GM18867 (cell line): ENCODE results near the gene GPR161.
"Not testable (repeated sequence)": the region's sequence is repeated elsewhere in the genome, so short reads cannot be mapped to it uniquely, and the experiment has no call there.

ENCODE experiments used
- ATAC-seq: cut with Tn5 transposase; IDR thresholded peaks from one replicate; pipeline ENCODE4 v1.9.1; 2021; ENCODE audit warnings: mild to moderate bottlenecking, moderate library complexity; ENCODE audit not compliant: unreplicated experiment

Gene GPR161, protein sequence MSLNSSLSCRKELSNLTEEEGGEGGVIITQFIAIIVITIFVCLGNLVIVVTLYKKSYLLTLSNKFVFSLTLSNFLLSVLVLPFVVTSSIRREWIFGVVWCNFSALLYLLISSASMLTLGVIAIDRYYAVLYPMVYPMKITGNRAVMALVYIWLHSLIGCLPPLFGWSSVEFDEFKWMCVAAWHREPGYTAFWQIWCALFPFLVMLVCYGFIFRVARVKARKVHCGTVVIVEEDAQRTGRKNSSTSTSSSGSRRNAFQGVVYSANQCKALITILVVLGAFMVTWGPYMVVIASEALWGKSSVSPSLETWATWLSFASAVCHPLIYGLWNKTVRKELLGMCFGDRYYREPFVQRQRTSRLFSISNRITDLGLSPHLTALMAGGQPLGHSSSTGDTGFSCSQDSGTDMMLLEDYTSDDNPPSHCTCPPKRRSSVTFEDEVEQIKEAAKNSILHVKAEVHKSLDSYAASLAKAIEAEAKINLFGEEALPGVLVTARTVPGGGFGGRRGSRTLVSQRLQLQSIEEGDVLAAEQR

DNA sequence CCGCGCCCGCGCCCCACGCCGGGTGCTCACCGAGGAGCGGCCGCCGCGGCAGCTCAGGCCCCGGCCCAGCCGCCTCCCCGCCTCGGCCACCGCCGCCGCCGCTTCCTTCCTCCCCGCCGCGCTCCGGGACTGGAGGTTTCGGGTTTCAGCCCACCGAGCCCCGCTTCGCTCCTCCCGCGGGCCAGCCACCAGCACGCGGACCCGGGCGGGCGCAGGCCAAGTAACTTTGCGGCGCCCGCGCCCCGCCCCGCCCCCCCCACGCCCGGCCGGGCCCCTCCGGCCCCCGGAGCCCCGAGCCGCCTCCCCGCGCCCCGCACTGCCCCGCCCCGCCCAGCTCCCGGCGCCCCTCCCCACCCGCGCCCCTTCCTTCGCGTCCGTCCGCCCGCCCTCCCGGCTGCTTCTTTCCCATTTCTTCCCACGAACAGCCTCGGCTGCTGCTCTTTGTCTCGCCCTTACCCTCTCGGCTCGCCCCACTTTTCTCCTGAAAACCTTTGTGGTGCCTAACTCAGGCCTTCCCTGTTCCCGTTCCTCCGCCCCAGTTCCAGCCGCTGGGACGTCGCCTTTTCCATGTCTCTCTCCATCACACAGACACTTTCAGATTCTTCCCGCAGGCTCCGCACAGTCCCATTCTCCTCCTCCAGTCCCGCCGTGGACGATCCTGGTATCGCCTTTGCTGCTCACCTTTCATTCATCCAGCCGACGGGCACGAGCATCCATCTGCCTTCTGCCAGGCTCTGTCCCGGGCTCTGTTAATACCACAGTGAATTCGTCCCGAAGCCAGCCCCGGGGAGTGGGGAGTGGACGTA, at the start of gene GPR161:
Gene GPR161, minus strand, starts transcription at position 222 of the 806 bp plus-strand sequence. CDS start 32,080 bp downstream, outside the sequence.
- ATAC-seq: peak; percentile 56

GRCh38 chr1:168181063-168181720, 44.5 kb upstream of the GPR161 start:
- ATAC-seq: not testable (repeated sequence)

- no peak for ATAC-seq
These were observed 43.4 kb upstream of the GPR161 start for GRCh38 chr1:168180148-168180524.

DNA sequence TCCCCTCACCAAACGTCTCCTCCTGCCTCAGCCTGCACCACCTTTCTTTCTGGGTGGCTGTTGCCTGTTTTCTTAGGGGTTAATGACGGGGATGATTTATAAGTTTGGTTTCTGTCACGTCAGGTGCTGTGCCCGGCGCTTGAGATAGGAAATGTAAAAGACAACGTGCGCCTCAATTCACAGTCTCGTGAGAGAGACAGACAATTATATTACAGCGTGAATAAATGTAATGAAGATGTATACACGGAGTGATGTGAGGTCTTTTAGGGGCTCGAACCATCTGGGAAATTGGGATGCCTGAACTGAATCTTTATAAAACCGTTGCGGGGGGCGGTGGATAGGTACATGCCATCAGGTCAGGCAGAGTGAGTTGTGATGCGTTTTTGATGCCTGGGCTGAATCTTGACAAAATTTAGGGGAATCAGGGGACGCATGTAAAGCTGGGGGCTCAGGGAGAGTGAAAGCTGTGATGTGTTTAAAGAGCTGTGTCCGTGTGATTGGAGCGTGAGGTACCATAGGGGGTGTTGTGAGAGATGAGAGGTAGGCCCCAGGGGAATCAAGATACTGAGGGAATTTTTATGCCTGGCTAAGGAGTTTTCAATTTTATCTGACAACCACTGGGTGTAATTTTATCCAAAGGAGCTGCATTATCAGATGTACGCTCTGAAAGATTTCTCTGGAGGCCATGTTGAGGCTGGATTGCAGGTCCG, 42.9 kb upstream of the GPR161 start:
- ATAC-seq: no peak

DNA sequence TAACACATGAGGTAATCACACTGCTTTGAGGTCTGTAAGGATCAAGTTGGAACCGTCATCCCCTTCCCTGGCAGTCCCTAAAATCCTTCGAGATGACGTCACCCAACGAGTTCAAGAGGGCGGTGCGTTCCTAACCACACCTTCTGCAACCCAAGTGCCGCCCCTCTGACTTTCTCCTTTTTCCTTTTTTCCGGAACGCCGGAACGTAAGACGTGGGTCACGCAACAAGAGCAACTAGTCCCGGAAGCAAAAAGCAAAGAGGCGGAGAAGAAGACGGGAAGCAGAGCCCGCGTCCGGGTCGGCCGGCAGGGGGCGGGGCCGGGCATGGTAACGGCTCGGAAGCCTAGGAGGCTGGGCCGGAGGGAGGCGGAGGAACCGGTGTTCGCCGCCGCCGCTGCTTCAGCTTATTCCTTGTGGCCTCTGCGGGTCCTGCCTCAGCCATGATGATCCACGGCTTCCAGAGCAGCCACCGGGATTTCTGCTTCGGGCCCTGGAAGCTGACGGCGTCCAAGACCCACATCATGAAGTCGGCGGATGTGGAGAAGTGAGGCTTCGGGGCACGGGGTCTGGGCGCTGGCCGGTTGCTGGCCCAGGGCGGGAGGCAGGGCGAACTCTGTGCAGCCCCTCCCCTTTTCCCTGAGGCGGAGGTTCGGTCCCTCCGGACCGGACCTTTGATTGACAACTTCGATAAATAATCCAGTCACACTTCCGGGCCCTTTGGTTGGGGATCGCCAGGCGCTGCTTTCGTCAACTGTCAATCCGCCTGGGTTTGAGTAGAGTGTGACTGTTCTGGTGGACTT, 42.1 kb upstream of the GPR161 start, which contains the start of gene TIPRL:
Gene TIPRL, plus strand, starts transcription at position 325 of the 800 bp plus-strand sequence. Its CDS starts 116 bp downstream, at position 441.
- ATAC-seq: peak; percentile 93

- ATAC-seq: peak; percentile 0
These were observed 41.5 kb upstream of the GPR161 start for GRCh38 chr1:168178227-168178637.

DNA sequence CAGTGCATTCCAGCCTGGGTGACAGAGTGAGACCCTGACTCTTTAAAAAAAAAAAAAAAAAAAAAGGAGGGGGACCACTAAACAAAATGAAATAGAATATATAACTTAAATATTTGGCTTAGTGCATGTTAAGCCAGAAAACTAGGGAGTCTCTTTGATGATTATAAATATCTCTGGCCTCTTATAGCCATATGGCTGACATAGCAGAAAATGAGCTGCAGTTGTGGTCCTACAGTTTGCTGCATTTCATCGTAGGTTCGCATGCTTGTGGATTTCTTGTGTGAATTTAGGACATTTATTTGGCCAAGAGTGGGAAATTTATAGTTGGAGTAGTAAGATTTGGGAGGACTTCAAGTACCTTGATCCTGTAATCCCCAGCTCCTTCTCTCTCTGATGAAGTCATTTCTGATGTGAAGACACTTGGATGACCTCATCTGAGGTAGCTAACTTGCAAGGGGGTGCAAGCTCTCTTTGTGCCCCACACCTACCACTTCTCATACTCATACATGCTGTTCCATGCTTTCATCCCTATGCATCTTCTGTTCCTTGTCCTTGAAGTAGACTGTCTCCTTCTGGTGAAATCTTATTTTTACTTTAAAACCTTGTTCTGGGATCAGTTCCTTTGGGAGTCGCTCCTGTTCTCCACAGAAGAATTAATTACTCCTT, 35.7 kb upstream of the GPR161 start:
- ATAC-seq: no peak

DNA sequence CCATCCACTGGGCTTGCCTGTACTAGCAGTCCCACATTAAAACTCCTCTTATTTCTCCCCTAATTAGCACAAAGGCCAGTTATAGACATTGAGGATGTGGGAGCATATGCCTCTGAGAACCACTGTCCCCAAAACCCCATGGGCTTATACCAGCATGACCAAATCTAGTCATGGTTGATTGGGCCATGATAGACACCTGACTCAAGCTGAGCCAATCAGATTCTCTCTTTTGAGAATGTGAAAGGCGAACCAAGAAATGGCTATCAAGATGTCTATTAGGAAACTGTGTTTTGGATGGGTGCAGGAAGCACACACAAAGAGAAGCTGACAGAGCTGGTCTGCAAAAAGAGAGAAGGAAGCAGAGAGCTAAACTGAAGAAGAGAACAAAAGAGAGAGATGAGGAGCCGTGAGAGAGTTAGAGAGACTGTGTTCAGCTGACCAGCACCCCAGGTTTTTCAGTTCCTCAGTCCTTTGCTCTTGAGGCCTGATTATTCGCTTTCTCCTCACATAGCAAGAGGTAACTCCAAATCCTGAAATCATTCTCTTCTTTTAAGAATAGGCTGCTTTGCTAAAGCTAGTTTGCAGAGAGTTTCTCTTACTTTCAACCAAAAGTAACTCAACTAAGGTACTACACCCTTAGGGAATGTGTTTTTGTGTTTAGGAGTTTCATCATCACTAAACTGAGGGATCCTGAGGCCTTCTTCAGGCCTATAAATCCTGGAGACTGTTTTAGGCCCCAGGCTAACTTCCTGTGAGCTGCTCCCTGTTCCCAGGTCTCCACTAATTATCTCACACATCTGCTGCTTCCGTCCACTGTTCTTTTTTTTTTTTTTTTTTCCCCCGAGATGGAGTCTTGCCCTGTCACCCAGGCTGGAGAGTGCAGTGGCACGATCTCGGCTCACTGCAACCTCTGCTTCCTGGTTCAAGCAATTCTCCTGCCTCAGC, 34.1 kb upstream of the GPR161 start:
- ATAC-seq: no peak

DNA sequence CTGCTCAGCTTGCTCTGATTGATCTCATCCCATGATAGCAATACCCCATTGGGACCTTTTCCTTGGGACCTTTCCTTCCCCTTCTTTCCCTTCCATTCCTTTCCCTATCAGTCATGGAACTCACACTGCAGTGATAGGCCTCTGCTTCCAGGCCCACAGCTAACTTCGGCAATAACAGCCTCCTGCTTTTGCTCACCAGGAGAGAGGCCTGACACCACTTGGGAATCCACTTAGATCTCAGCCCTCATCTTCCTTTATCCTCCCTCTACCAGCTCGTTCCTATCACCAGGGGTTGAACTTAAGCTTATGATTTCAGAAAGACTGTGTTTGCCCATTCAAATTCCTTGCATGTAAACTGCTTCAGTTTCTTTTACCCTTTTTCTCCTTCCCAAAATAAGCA, 31.1 kb upstream of the GPR161 start:
- ATAC-seq: no peak

DNA sequence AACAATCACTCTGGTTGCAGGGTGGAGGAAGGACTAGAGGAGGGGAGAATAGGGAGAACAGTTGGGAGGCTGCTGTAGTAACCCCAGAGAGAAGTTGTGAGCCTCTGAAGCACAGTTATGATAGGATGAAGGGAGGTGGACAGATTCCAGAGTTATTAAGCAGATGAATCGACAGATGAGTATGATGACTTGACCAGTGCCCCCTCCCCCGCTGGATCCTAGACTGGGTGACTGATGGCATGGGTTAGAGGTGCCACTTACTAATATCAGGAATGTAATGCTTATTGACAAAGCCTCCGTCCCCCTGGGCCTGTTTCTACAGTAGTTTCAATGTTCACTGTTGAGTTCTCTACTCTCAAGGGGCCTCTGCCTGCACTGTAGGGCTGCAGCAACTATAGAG, 28.0 kb upstream of the GPR161 start:
- no peak for ATAC-seq

DNA sequence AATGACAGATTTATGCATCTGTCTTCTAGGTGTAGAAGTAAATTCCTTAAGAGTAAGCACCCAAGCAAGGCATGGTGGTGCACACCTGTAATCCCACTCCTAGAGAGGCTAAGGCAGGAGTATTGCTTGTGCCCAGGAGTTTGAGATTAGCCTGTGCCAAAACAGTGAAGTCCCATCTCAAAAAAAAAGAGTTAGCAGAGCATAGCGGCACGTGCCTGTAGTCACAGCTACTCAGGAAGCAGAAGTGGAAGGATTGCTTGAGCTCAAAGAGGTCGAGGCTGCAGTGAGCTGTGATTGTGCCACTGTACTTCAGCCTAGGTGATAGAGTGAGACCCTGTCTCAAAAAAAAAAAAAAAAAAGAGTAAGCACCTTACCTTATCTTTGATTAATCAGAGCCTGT, 26.9 kb upstream of the GPR161 start:
- no peak for ATAC-seq

DNA sequence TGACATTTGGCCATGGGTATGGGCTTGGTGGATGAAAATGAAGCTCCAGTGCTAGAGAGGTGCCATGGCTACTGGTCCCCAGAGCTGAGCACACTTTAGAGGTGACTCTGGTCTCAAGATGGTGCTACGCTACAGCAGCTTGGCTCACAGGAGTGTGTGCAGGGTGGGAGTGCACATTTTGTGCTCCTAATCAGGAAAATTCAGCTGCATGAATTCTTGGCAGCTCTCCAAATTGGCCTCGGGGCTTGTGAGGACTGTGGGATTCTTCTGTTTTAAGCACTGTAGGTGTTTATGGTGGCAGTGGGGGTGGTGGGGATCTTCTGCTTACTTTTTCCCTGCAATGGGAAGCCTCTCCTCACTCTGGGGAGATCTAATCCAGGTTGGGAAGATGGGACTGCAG, 24.7 kb upstream of the GPR161 start:
- no peak for ATAC-seq

DNA sequence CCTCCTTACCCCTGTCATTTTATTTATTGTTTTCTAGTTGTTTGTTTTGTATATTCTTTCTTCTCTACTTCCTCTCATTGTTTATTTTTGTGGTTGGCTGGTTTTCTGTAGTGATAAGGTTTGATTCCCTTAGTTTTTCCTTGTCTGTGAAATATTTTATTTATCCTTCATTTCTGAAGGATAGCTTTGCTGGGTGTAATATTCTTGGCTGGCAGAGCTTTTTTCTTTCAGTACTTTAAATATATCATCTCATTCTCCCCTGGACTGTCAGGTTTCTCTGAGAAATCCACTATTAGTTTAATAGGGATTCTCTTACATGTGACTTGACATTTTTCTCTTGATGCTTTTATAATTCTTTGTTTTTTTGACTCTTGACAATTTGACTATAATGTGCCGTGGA, 23.2 kb upstream of the GPR161 start:
- no peak for ATAC-seq

GRCh38 chr1:168159251-168159650, 22.5 kb upstream of the GPR161 start:
- ATAC-seq: no peak

DNA sequence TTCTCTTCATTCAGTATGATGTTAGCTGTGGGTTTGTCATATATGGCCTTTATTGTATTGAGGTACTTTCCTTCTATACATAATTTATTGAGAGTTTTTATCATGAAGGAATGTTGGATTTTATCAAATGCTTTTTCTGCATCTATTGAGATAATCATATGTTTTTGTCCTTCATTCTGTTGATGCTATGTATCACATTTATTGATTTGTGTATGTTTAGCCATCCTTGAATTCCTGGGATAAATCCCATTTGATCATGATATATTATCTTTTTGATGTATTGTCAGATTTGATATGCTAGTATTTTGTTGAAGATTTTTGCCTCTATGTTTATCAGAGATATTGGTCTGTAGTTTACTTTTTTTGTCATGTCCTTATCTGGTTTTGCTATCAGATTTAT, 20.9 kb upstream of the GPR161 start:
- no peak for ATAC-seq

DNA sequence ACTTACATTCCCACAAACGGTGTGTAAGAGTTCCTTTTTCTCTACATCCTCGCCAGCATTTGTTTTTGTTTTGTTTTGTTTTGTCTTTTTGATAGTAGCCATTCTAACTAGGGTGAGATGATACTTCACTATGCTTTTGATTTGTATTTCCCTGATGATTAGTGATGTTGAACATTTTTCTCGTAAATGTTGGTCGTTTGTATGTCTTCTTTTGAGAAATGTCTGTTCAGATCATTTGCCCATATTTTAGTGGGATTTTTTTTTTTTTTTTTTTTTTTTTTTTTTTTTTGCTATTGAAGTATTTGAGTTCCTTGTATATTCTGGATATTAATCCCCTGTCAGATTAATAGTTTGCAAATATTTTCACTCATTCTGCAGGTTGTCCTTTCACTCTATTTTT, 19.2 kb upstream of the GPR161 start:
- ATAC-seq: no peak

DNA sequence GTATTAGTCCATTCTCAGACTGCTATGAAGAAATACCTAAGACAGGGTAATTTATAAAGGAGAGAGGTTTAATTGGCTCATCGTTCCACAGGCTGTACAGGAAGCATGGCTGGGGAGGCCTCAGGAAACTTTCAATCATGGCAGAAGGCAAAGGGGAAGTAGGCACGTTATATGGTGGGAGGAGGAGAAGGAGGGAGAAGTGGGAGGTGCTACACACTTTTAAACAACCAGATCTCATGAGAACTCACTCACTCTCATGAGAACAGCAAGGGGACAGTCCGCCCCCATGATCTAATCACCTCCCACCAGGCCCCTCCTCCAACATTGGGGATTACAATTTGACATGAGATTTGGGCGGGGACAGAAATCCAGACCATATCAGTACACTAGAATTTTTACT, 18.0 kb upstream of the GPR161 start:
- not testable (repeated sequence) for ATAC-seq

- no peak for ATAC-seq
These were observed 15.2 kb upstream of the GPR161 start for GRCh38 chr1:168151935-168152334.
